H9 (cell line): ENCODE data around the gene CARTPT. TPM values are rescaled to one million over a fixed set of nuclear protein-coding genes. Genes with fewer than 3 reads are reported as not detected.
A peak's percentile ranks its signal among the peaks of the same experiment; 100 is the strongest.

Source experiments
- DNase-seq: peaks from one replicate; pipeline ENCODE4 v3.0.0-alpha.2; 2017
- H2AFZ ChIP-seq: one replicate; pipeline ENCODE4 v1.6.1; 2013; ENCODE audit warnings: mild to moderate bottlenecking, low read length, control low read depth, moderate library complexity
- H2AK5ac ChIP-seq: 2 replicates; pipeline ENCODE4 v1.6.1; 2013; ENCODE audit warnings: low read length, control low read depth, mixed read lengths; ENCODE audit not compliant: insufficient read length
- H2BK120ac ChIP-seq: one replicate; pipeline ENCODE4 v1.6.1; 2013; ENCODE audit warnings: low read depth, mild to moderate bottlenecking, low read length, control low read depth, inconsistent platforms; ENCODE audit not compliant: poor library complexity, severe bottlenecking
- H2BK12ac ChIP-seq: 2 replicates; pipeline ENCODE4 v1.6.1; 2013; ENCODE audit warnings: low read length, control low read depth, mixed read lengths, low read depth; ENCODE audit not compliant: insufficient read length
- H2BK15ac ChIP-seq: 2 replicates; pipeline ENCODE4 v1.6.1; 2013; ENCODE audit warnings: low read depth, low read length, control low read depth
- H2BK20ac ChIP-seq: one replicate; pipeline ENCODE4 v1.6.1; 2013; ENCODE audit warnings: low read depth, mild to moderate bottlenecking, low read length, control low read depth, inconsistent platforms; ENCODE audit not compliant: poor library complexity, severe bottlenecking
- H2BK5ac ChIP-seq: 2 replicates; pipeline ENCODE4 v1.6.1; 2013; ENCODE audit warnings: low read length, control low read depth, mixed read lengths; ENCODE audit not compliant: insufficient read length
- H3K14ac ChIP-seq: 2 replicates; pipeline ENCODE4 v1.6.1; 2013; ENCODE audit warnings: low read length, control low read depth; ENCODE audit not compliant: insufficient read depth
- H3K18ac ChIP-seq: 2 replicates; pipeline ENCODE4 v1.6.1; 2013; ENCODE audit warnings: low read depth, mild to moderate bottlenecking, mixed read lengths, low read length, control low read depth; ENCODE audit not compliant: insufficient read length
- H3K23ac ChIP-seq: 2 replicates; pipeline ENCODE4 v1.6.1; 2013; ENCODE audit warnings: low read length, control low read depth, mixed read lengths, low read depth; ENCODE audit not compliant: insufficient read length
- H3K23me2 ChIP-seq: 2 replicates; pipeline ENCODE4 v1.6.1; 2013; ENCODE audit warnings: low read depth, mild to moderate bottlenecking, mixed read lengths, low read length, control low read depth; ENCODE audit not compliant: insufficient read length, poor library complexity, severe bottlenecking
- H3K27ac ChIP-seq: 2 replicates; pipeline ENCODE4 v1.5.1; 2013; ENCODE audit warnings: low read length, control low read depth, mixed read lengths, low read depth; ENCODE audit not compliant: insufficient read length
- H3K27me3 ChIP-seq: 2 replicates; pipeline ENCODE4 v1.6.1; 2013; ENCODE audit warnings: low read length, control low read depth, inconsistent platforms; ENCODE audit not compliant: insufficient read depth
- H3K4ac ChIP-seq: 2 replicates; pipeline ENCODE4 v1.6.1; 2013; ENCODE audit warnings: low read depth, mild to moderate bottlenecking, control low read depth, inconsistent platforms, low read length, moderate library complexity
- H3K4me1 ChIP-seq: 2 replicates; pipeline ENCODE4 v1.6.1; 2013; ENCODE audit warnings: low read length, control low read depth, inconsistent platforms; ENCODE audit not compliant: insufficient read depth
- H3K4me2 ChIP-seq: 2 replicates; pipeline ENCODE4 v1.6.1; 2013; ENCODE audit warnings: low read length, control low read depth, mixed read lengths; ENCODE audit not compliant: insufficient read length, insufficient read depth
- H3K56ac ChIP-seq: 2 replicates; pipeline ENCODE4 v1.6.1; 2013; ENCODE audit warnings: low read depth, mild to moderate bottlenecking, mixed read lengths, low read length, control low read depth; ENCODE audit not compliant: insufficient read length
- H3K79me1 ChIP-seq: 2 replicates; pipeline ENCODE4 v1.6.1; 2013; ENCODE audit warnings: low read depth, mild to moderate bottlenecking, moderate library complexity, low read length, control low read depth, inconsistent platforms; ENCODE audit not compliant: insufficient read depth, poor library complexity, severe bottlenecking
- H3K79me2 ChIP-seq: 2 replicates; pipeline ENCODE4 v1.6.1; 2013; ENCODE audit warnings: low read length, control low read depth, inconsistent platforms; ENCODE audit not compliant: insufficient read depth
- H3K9ac ChIP-seq: 2 replicates; pipeline ENCODE4 v1.6.1; 2013; ENCODE audit warnings: low read length, control low read depth, mixed read lengths; ENCODE audit not compliant: insufficient read length; ENCODE audit errors: extremely low read depth
- H3K9me3 ChIP-seq: one replicate; pipeline ENCODE4 v1.6.1; 2013; ENCODE audit warnings: low read depth, low read length, inconsistent platforms; ENCODE audit not compliant: control insufficient read depth
- H3T11ph ChIP-seq: one replicate; pipeline ENCODE4 v1.6.1; 2013; ENCODE audit warnings: mild to moderate bottlenecking, low read length, control low read depth, inconsistent platforms
- H4K20me1 ChIP-seq: one replicate; pipeline ENCODE4 v1.6.1; 2013; ENCODE audit not compliant: control insufficient read depth, insufficient read length, insufficient read depth
- H4K5ac ChIP-seq: 2 replicates; pipeline ENCODE4 v1.6.1; 2013; ENCODE audit warnings: low read depth, mild to moderate bottlenecking, mixed read lengths, low read length, control low read depth; ENCODE audit not compliant: insufficient read length
- H4K8ac ChIP-seq: replicated peaks from 2 replicates; pipeline ENCODE4 v1.6.1; 2013; ENCODE audit warnings: low read length, control low read depth, mixed read lengths, low read depth; ENCODE audit not compliant: insufficient read length
- H4K91ac ChIP-seq: 2 replicates; pipeline ENCODE4 v1.6.1; 2013; ENCODE audit warnings: low read depth, mild to moderate bottlenecking, moderate library complexity, mixed read lengths, low read length, control low read depth; ENCODE audit not compliant: insufficient read length
- H3K27ac Mint-ChIP-seq, 3 experiments: 2 replicates in 2 of 3; 3 replicates in 1 of 3; pipeline ENCODE4 v1.8.0; 2020 to 2021; ENCODE audit warnings: mixed read lengths in 3 of 3, mild to moderate bottlenecking in 1 of 3, moderate library complexity in 1 of 3
- H3K27me3 Mint-ChIP-seq: 2 replicates; pipeline ENCODE4 v1.8.0; 2021; ENCODE audit warnings: low read depth, mild to moderate bottlenecking, moderate library complexity, mixed read lengths
- H3K36me3 Mint-ChIP-seq, 3 experiments: 2 replicates in 2 of 3; 3 replicates in 1 of 3; pipeline ENCODE4 v1.8.0; 2020 to 2021; ENCODE audit warnings: low read depth in 3 of 3, mixed read lengths in 3 of 3; ENCODE audit not compliant: insufficient read depth in 1 of 3
- H3K4me1 Mint-ChIP-seq, 2 experiments: 2 replicates each; pipeline ENCODE4 v1.8.0; 2020; ENCODE audit warnings: mixed read lengths in 2 of 2
- H3K4me3 Mint-ChIP-seq, 2 experiments: 2 replicates in 1 of 2; 3 replicates in 1 of 2; pipeline ENCODE4 v1.8.0; 2020 to 2021; ENCODE audit warnings: mild to moderate bottlenecking in 2 of 2, mixed read lengths in 2 of 2, moderate library complexity in 1 of 2
- H3K9me3 Mint-ChIP-seq, 2 experiments: 2 replicates in 1 of 2; 3 replicates in 1 of 2; pipeline ENCODE4 v1.8.0; 2020; ENCODE audit warnings: mild to moderate bottlenecking in 2 of 2, mixed read lengths in 2 of 2, moderate library complexity in 1 of 2
- WGBS: extraction: QIAGEN DNeasy Blood & Tissue Kit; methylation state at CpG from one replicate; pipeline ENCODE4 v1.1.7; 2013; ENCODE audit warnings: missing lambda C conversion rate, low lambda C conversion rate, mixed read lengths; ENCODE audit not compliant: insufficient read length; ENCODE audit errors: extremely low coverage; 5-methylcytosine and 5-hydroxymethylcytosine counted together
- total RNA-seq: library from RNA; stranded (reverse); gene quantifications from 2 replicates; pipeline ENCODE4 v1.2.1, GENCODE V29; 2021
- TF ChIP-seq, protein P1 (sequence below): fragments of 200-600 bp; sonication (generic); conservative IDR thresholded peaks from 3 replicates; pipeline ENCODE4 v1.8.0; 2021; ENCODE audit warnings: antibody characterized with exemption, mild to moderate bottlenecking

The CARTPT gene
- total RNA-seq, 1 experiment from 2014 or later, result not detected

DNA sequence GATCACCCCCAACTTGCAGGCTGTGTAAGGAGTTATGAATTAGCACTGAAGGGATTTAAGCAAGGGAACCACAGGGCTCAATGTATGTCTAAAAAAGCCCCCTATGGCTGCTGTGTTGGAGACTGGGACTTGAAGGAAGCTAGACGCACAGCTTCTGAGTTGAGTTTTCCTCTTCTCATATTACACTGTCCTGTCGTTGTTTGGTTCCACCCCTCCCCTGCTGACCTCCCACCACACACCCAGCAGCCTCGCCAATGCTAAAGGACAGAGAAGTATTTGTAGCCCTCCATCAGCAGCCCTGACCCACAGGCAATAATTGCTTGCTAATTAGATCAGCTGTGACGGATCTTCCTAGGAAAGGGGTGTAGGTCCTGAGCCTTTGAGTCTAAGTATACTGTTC, 15.1 kb upstream of the CARTPT start:
- DNase-seq, result peak; percentile 38
- TF ChIP-seq, protein P1, sequence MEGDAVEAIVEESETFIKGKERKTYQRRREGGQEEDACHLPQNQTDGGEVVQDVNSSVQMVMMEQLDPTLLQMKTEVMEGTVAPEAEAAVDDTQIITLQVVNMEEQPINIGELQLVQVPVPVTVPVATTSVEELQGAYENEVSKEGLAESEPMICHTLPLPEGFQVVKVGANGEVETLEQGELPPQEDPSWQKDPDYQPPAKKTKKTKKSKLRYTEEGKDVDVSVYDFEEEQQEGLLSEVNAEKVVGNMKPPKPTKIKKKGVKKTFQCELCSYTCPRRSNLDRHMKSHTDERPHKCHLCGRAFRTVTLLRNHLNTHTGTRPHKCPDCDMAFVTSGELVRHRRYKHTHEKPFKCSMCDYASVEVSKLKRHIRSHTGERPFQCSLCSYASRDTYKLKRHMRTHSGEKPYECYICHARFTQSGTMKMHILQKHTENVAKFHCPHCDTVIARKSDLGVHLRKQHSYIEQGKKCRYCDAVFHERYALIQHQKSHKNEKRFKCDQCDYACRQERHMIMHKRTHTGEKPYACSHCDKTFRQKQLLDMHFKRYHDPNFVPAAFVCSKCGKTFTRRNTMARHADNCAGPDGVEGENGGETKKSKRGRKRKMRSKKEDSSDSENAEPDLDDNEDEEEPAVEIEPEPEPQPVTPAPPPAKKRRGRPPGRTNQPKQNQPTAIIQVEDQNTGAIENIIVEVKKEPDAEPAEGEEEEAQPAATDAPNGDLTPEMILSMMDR, result no peak

More for the DNA sequence above, 15.1 kb upstream of the CARTPT start:
- Histone ChIP-seq H3K4me1 (no peaks in the 10 kb centered on the region), H2AFZ (no peak overlapping the region), H2BK12ac (no peak overlapping the region), H3K14ac (no peak overlapping the region), H3K9ac (no peak overlapping the region), H3K9me3 (no peaks in the 10 kb centered on the region), H4K91ac (no peak overlapping the region), H2BK20ac (no peak overlapping the region), H3K23me2 (no peaks in the 10 kb centered on the region), H2BK120ac (no peak overlapping the region), H3K18ac (no peak overlapping the region), H3K79me1 (no peaks in the 10 kb centered on the region), H3K56ac (no peak overlapping the region), H3K79me2 (no peaks in the 10 kb centered on the region), H2BK5ac (no peak overlapping the region), H3K23ac (no peak overlapping the region), H2AK5ac (no peak overlapping the region), H2BK15ac (no peak overlapping the region), H3K4me2 (no peak overlapping the region), H3K27me3 (no peaks in the 10 kb centered on the region), H3K4ac (no peak overlapping the region), H4K8ac (no peak overlapping the region), H4K5ac (no peak overlapping the region), H4K20me1 (no peaks in the 10 kb centered on the region), H3K27ac (no peak overlapping the region), H3T11ph (no peak overlapping the region)
- H3K27ac Mint-ChIP-seq, result no peak overlapping the region
- H3K4me1 Mint-ChIP-seq, result peaks cover 11 to 14% of the 10 kb centered on the region in 2 experiments
- H3K36me3 Mint-ChIP-seq, result no peaks in the 10 kb centered on the region
- H3K9me3 Mint-ChIP-seq, result no peaks in the 10 kb centered on the region
- H3K27me3 Mint-ChIP-seq, result peaks cover 9% of the 10 kb centered on the region
- H3K4me3 Mint-ChIP-seq, result no peak overlapping the region
- WGBS, result no CpG with 5 or more reads among the region's 4 CpGs
